ENCODE data around the gene BPIFB2.

DNA sequence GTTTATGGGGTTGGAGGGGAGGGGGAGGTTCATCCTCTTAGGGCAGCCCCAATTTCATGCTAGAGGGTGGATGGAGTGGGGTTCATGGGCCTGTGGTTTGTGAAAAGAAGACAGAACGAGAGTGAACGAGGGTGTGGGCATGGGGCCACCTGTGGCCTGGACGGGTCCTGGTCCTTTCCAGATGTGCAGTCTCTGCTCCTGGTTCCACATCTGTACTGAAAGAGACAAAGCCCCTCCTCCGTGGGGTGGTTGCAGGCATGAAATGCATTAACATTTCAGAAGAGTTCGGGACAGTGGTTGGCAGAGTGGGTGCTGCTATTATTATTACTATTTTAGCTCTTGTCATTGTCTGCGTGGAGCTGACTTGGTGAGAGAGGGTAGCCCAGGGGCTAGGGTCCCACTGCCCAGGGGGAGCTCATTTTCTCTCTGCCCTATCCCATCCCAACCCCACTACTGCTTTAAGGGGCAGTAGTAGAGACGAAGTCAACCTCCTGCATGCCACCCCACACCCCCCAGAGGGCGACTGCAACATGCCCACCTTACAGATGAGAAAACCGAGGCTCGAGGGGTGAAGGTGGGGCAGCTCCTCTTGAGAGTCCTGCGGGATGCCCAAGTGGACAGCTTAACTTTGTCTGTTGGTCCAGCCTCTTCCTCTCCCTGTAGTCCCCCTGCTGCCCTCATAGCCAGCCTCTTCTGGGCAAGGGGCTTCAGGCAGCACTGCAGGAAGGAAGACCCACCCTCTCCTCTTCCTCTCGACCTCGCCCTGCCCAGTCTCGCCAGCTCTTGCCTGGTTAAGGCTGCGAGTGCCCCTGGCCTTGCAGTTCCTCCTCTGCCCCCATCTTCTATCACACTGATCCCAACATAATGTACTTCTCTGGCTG lies 8.4 kb downstream of the BPIFB2 start:
- TF ChIP-seq POLR2AphosphoS5 (IDR thresholded peaks at IDR 0.05; ENCODE audit: low read depth, low read length) (no peak), TAF1 (IDR thresholded peaks at IDR 0.05; ENCODE audit: low read depth, low read length) (no peak)
